ENCODE results near the gene ACACB.

The ACACB gene

GRCh38 chr12:109199324-109199723 is 82.9 kb downstream of the ACACB start:
- Histone ChIP-seq H3K4me3 (no peak overlapping the region), H3K27ac (peak overlapping the region in 1 of 21 experiments; percentile 9)

DNA sequence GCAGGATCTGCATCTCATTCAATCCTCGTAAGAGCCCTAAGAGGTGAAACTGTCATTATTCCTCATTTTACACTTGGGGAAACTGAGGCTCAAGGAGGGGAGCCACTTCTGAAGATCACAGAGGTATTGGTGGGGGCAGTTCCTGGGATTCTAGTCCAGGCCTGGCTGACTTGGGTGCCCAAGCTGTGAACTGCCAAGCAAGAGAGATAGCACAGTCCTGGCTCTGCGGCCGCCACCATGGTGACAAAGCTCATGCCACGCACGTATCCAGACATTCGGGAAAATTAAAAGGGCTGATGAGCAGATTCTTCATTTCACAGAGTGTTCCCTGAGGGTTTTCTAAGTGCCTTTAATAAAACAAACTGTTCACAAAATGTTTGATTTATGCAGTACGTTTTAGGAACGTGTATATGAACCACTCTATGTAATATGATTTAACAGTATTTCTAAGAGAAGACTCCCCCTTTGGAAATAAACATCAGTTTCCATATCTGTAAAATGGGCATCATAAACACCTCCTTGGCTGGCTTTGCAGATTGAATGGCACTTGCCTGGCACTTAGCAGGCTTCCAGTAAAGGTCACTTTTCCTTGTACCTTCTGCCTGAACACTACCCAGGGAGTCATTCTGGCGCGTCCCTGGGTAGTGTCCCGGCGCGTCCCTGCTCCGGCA is 84.6 kb downstream of the ACACB start:
- Histone ChIP-seq H3K27ac (no peak overlapping the region), H3K4me3 (no peak overlapping the region)

- Histone ChIP-seq H3K27ac (no peak overlapping the region), H3K4me3 (no peak overlapping the region)
These were observed 85.1 kb downstream of the ACACB start for GRCh38 chr12:109201496-109201885.

GRCh38 chr12:109202770-109203169 is 86.4 kb downstream of the ACACB start:
- Histone ChIP-seq H3K27ac (no peak overlapping the region), H3K4me3 (no peak overlapping the region)

DNA sequence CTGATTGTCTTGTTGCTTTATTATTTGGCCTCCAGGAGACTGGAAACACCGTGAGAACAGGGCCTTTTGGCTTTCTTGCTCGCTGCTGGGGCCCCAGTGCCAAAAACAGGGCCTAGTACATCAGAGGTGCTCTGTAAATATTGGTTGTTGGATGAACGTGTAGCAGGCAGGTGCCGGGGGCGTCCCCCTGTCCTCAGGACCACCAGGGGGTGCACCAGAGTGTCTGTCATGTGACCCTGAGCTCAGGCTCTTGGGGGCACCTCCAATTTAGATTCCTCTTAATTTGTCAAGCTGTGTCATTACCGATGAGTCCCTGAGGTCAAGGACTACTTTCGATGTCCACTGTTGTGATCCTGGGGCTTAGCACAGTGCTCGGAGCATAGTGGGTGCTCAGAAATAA is 87.1 kb downstream of the ACACB start:
- Histone ChIP-seq H3K4me3 (no peak overlapping the region), H3K27ac (no peak overlapping the region)

GRCh38 chr12:109209082-109209481 is 92.7 kb downstream of the ACACB start:
- H3K27ac ChIP-seq = no peak overlapping the region
- no peak overlapping the region for H3K4me3 ChIP-seq

- no peak overlapping the region for H3K4me3 ChIP-seq
- no peak overlapping the region for H3K27ac ChIP-seq
These were observed 96.2 kb downstream of the ACACB start for GRCh38 chr12:109212460-109213115.

- Histone ChIP-seq H3K4me3 (no peak overlapping the region), H3K27ac (no peak overlapping the region)
These were observed 97.7 kb downstream of the ACACB start for GRCh38 chr12:109214131-109214530.

DNA sequence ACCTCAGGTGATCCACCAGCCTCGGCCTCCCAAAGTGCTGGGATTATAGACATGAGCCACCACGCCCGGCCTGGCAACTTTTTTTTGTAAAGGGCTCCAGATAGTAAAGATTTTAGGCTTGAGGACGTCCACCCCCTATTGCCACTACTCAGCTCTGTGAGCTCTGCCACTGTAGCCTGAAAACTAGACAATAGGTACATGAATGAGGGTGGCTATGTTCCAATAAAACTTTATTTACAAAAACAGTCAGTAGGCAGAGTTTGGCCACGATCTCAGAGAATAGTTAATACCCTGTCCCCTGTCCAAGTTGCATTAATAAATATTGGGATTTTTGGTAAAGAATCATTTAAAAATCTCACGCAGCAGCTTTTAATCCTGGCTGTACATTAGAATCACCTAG is 102.6 kb downstream of the ACACB start:
- Histone ChIP-seq H3K27ac (no peak overlapping the region), H3K4me3 (no peak overlapping the region)

DNA sequence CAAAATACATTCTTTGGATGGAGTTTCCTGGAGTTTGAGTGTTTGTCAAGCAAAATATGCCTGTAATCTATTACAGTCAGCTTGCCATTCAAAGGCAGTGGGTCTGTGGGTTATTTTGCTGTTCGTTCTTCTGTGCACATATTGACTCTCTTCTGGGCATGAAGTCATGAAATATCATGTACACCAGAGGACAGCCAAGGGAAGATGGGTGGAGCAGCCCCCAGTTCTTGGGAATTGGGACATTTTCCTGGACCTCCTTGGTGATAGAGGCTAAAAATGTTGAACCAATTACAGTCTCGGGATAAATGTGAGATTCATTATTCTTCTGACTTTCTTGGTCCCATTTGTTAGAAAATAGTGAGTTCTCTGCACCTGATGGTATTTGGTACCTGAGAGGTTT is 103.6 kb downstream of the ACACB start:
- no peak overlapping the region for H3K4me3 ChIP-seq
- H3K27ac ChIP-seq = no peak overlapping the region

DNA sequence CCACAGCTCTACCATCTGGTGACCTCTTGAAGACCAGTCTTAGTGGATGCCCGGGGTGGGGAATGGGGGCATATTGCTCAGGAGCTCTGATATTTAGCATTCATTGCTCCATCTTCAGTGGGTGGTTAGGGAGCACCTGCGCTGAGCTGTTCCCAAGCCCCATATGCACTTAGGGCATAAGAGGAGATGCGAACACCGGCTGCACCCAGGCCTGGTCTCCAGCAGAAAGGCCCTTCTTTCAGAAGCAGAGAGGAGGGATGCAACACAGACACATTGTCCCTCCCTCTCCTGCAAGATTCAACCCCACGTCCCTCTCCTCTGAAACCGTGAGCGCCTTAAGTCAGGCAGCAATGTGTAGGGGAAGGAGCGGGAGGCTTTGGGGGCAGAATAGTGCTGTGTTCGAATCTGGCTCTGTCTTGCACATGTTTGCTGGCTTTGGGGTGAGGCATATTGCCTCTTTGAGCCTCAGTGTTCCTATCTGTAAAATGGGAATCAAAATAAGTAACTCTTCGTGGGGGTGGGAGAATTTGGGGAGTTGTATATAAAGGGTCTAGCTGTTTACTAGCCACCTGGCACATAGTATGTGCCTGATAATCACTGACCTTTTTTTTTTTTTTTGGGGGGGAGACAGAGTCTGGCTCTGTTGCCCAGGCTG is 105.0 kb downstream of the ACACB start:
- Histone ChIP-seq H3K27ac (no peak overlapping the region), H3K4me3 (no peak overlapping the region)

DNA sequence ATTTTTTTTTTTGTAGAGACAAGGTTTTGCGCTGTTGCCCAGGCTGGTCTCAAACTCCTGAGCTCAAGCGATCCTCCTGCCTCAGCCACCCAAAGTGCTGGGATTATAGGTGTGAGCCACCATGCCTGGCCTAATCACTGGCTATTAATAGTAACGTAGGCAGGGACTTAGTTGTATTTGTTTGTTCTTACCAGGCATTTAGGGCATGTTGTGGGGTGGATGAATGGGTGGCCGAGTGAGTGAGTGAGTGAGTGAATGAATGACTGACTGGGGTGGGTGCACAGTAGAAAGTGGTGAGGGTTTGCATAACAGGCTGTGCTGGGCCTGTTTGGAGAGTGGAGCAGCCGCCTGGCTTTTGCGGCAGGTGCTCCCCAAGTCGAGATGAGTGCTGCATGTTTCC is 105.7 kb downstream of the ACACB start:
- H3K4me3 ChIP-seq = no peak overlapping the region
- H3K27ac ChIP-seq = no peak overlapping the region

GRCh38 chr12:109222496-109222895 is 106.1 kb downstream of the ACACB start:
- no peak overlapping the region for H3K4me3 ChIP-seq
- no peak overlapping the region for H3K27ac ChIP-seq

- Histone ChIP-seq H3K27ac (no peak overlapping the region), H3K4me3 (no peak overlapping the region)
These were observed 106.8 kb downstream of the ACACB start for GRCh38 chr12:109223211-109223610.

DNA sequence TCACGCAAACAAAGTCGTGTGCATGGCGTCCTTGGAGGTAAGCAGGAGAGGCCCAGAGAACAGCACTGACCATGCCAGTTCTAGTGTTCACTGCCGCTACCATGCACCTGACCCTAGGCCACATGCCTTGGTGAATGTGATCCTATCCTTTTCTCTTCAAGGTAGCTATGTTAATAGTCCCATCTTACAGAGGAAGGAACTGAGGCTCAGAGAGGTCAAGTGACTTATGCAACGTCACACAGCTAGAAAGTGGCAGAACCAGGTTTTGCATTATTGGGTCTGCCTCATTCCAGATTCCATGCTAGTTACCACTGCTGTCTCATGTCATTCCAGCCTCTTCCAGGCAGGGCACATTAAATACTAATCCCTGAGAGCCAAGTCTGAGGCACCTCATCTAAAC is 107.5 kb downstream of the ACACB start:
- H3K4me3 ChIP-seq = no peak overlapping the region
- no peak overlapping the region for H3K27ac ChIP-seq

- Histone ChIP-seq H3K27ac (no peak overlapping the region), H3K4me3 (no peak overlapping the region)
These were observed 112.3 kb downstream of the ACACB start for GRCh38 chr12:109228664-109229063.

DNA sequence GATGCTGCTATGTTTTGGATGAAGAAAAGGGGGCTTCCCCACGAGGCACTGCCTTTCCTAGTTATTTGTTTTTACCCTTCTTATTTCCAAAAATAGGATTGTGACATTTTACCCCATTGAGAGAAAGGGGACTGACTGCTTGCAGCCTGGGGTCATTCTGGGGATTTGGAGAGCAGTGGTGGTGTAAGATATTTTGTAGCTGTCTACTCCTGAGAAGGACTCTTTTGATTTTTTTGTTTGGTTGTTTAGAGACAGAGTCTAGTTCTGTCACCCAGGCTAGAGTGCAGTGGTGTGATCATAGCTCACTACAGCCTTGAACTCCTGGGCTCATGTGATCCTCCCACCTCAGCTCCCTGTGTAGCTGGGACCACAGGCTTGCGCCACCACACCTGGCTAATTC is 113.8 kb downstream of the ACACB start:
- H3K27ac ChIP-seq = no peak overlapping the region
- H3K4me3 ChIP-seq = no peak overlapping the region

DNA sequence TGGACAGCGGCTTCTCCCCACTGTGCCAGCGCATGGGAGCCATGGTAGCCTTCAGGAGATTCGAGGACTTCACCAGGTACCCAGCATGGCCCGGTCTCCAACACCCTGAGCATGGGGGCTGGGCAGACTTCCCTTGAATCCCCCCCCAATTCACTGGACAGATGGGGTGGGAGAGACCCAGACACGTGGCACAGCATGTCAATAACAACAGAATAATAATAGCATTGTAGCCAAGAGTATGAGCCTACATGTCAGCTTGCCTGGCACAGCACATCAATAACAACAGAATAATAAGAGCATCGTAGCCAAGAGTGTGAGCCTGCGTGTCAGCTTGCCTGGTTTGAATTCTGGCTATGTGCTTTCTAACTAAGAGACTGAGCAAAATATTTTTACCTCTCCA is 116.3 kb downstream of the ACACB start:
- no peak overlapping the region for H3K27ac ChIP-seq
- H3K4me3 ChIP-seq = no peak overlapping the region

DNA sequence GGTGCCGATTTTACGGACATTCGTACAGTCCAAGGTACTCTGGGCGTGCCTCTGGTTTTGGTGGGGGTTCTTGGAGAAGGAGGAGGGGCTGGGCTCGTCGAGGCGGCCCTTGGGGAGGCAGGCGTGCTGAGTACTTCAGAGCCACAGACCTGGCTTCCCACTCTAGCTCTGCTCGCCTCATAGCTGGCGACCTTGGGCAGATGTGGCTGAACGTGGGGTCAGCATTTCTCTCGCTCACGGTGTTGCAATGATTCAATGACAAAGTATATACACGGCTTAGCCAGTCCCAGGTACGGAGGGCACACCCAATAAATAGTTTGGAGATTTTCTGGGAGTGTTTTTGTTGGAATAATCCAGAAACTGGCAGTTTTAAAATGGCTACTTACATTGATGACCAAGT is 117.6 kb downstream of the ACACB start:
- no peak overlapping the region for H3K27ac ChIP-seq

GRCh38 chr12:109236257-109236656 is 119.9 kb downstream of the ACACB start:
- Histone ChIP-seq H3K27ac (no peak overlapping the region), H3K4me3 (no peak overlapping the region)

More for the DNA sequence above, 117.6 kb downstream of the ACACB start:
- H3K4me3 ChIP-seq = no peak overlapping the region

- H3K27ac ChIP-seq = no peak overlapping the region
- H3K4me3 ChIP-seq = no peak overlapping the region
These were observed 122.8 kb downstream of the ACACB start for GRCh38 chr12:109239179-109239578.
